ENCODE measurements around the gene DNAH8. TPM values are rescaled to one million over a fixed set of nuclear protein-coding genes. Genes with fewer than 3 reads are reported as not detected.

The DNAH8 gene
- total and polyA plus RNA-seq, 3 donors from 2014 or later: 17.2 to 23.7 (median 19.0) TPM

DNA sequence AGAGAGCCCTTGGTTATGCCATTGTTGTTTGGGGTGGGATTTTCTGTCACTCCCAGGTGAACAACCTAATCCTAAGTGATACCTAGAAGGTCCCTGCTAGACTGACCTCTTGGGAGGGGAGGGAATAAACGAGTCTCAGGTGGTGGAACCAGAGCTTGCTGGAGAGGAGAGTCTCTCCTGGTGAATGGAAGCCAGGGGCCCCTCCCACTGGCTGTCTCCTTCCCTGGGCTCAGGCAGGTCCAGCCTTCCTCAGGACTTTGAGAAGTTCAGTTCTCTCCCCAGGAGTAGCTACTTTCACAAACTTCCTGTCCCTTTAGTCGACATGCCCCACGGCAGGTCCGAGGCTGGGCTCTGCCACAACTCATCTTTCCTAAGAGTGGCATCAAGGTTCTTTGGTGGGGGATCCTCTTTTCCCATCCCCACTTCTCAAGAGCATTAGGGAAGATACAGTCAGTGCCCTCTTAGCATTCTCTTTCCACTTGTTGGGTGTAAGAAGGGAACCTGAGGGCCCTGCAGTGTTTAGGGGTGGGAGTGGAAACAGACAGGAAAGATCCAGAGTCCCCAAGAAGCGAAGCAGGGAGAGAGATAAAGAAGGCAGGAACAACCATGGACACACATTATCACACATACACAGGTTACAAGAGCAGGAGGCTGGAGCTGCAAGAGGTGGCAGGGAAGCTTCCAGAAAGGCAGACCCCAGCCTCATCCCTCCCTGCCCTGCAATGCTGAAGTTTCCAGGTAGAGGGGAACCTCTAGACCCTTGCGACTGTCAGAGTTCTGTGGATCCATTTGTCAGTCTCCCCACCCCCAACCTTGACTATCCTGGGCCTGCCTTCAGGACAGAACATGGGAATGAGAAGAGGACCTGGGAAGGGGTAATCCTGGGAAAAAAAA is 332.6 kb downstream of the DNAH8 start:
- intact Hi-C loops (cut with DNase I; ENCODE audit: low total_unique reads): no loop called here
- no peak for DNase-seq
- TF ChIP-seq, protein P1, sequence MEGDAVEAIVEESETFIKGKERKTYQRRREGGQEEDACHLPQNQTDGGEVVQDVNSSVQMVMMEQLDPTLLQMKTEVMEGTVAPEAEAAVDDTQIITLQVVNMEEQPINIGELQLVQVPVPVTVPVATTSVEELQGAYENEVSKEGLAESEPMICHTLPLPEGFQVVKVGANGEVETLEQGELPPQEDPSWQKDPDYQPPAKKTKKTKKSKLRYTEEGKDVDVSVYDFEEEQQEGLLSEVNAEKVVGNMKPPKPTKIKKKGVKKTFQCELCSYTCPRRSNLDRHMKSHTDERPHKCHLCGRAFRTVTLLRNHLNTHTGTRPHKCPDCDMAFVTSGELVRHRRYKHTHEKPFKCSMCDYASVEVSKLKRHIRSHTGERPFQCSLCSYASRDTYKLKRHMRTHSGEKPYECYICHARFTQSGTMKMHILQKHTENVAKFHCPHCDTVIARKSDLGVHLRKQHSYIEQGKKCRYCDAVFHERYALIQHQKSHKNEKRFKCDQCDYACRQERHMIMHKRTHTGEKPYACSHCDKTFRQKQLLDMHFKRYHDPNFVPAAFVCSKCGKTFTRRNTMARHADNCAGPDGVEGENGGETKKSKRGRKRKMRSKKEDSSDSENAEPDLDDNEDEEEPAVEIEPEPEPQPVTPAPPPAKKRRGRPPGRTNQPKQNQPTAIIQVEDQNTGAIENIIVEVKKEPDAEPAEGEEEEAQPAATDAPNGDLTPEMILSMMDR (IDR thresholded peaks at IDR 0.05): no peak
- TF ChIP-seq POLR2A (IDR thresholded peaks at IDR 0.05): no peak
- no peaks in the 10 kb centered on the region for H3K9me3 ChIP-seq
- H3K4me3 ChIP-seq: no peak overlapping the region
- H3K27ac ChIP-seq: no peak overlapping the region
- 66 to 76% methylated on average over 6 of the region's 6 CpGs for WGBS, 2 donors
- H3K4me1 ChIP-seq: no peaks in the 10 kb centered on the region
- no peaks in the 10 kb centered on the region for H3K36me3 ChIP-seq (ENCODE audit: low read depth, missing control alignments)
- H3K27me3 ChIP-seq: no peaks in the 10 kb centered on the region

DNA sequence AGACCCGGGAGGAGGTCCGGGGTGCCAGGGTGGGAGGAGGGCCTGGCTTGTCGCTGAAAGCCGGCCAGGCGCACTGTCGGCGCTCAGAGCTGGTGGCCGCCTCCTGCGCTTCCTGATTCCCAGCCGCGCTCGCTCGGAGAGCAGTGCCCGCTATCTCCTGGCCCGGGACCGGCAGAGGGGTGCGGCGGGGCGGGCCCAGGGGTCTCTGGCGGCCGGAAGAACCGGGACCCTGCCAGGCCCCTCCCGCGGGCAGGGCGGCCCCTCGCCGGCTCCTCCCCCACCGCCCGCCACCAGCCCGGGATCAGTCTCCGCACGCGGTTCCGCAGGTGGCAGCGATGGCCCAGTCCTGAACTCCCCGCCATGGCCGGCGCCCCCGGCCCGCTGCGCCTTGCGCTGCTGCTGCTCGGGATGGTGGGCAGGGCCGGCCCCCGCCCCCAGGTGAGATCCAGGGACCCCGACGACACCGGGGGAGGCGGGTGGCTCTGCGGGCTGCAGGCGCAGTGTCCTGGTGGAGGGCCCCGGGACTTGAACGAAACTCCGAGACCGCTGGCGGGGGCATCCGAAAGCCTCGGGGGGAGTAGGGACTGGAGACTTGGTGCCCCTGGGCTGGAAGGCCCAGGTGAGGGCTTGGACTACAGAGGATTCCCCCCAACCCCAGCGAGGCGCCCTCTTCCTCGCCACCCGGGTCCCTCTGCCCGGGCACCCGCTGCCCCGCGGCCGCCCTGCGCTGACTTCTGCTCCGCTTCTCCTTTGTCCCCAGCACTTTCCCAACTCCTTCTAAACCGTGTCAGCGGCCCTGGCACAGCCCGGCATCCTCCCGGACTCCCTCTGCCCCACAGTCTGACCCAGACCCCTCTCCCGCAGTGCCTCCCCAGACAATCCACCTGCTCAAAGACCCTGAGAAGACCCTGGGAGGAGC is 333.6 kb downstream of the DNAH8 start, which contains the start of gene GLP1R:
Gene GLP1R, plus strand, starts transcription at position 301 of the 919 bp plus-strand sequence. Its CDS starts 60 bp downstream, at position 361.
- H3K36me3 ChIP-seq (ENCODE audit: low read depth, missing control alignments): no peaks in the 10 kb centered on the region
- TF ChIP-seq, protein P1 (IDR thresholded peaks at IDR 0.05): no peak
- TF ChIP-seq POLR2A (IDR thresholded peaks at IDR 0.05): no peak
- intact Hi-C loops (cut with DNase I; ENCODE audit: low total_unique reads): no loop called here
- no peaks in the 10 kb centered on the region for H3K27me3 ChIP-seq
- DNase-seq: no peak
- H3K4me3 ChIP-seq: peak within 1 kb of the TSS in 1 of 2 donors; percentile 51
- no peaks in the 10 kb centered on the region for H3K4me1 ChIP-seq
- WGBS, 2 donors: 5 to 10% methylated on average over 16 to 30 of the region's 74 CpGs
- no peak within 1 kb of the TSS for H3K27ac ChIP-seq
- H3K9me3 ChIP-seq: no peaks in the 10 kb centered on the region

DNA sequence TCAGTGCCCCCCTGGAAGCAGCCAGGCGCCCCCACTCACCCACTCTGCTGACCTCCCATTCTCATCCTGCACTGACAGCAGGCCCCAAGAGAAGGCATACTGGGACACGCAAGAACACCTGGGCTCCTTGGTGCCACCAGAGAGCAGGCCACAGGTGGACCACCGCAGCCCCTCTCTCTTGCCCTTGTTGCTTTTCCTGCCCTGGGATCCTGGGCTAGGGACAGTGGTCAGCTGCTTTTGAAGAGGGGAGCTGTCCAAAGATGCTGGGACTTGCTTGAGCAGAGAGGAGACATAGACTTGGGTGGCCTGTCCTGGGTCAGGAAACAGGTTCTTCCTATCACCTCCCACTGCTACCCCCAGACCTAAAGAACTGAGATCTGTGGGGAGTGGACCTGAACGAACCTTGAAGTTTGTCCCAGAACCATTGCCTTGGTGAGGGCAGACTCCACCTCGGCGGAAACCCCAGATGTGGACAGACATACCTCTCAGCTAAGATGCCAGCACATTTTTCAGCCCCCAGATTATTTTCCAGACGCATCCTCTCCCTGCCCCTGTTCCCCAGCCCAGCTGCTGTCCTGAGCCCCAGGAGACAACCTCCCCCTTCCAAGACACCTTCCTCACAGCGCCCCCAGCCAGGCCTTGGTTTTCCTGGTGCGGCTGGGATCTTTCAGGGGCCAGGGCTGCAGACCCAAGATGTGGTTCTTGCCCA is 334.6 kb downstream of the DNAH8 start:
- no peak overlapping the region for H3K4me3 ChIP-seq
- WGBS, 2 donors: 72 to 87% methylated on average over 6 to 9 of the region's 9 CpGs
- TF ChIP-seq, protein P1 (IDR thresholded peaks at IDR 0.05): no peak
- TF ChIP-seq POLR2A (IDR thresholded peaks at IDR 0.05): no peak
- intact Hi-C loops (cut with DNase I; ENCODE audit: low total_unique reads): no loop called here
- H3K4me1 ChIP-seq: no peaks in the 10 kb centered on the region
- DNase-seq: no peak
- no peak overlapping the region for H3K27ac ChIP-seq
- no peaks in the 10 kb centered on the region for H3K36me3 ChIP-seq (ENCODE audit: low read depth, missing control alignments)
- H3K27me3 ChIP-seq: no peaks in the 10 kb centered on the region
- no peaks in the 10 kb centered on the region for H3K9me3 ChIP-seq

DNA sequence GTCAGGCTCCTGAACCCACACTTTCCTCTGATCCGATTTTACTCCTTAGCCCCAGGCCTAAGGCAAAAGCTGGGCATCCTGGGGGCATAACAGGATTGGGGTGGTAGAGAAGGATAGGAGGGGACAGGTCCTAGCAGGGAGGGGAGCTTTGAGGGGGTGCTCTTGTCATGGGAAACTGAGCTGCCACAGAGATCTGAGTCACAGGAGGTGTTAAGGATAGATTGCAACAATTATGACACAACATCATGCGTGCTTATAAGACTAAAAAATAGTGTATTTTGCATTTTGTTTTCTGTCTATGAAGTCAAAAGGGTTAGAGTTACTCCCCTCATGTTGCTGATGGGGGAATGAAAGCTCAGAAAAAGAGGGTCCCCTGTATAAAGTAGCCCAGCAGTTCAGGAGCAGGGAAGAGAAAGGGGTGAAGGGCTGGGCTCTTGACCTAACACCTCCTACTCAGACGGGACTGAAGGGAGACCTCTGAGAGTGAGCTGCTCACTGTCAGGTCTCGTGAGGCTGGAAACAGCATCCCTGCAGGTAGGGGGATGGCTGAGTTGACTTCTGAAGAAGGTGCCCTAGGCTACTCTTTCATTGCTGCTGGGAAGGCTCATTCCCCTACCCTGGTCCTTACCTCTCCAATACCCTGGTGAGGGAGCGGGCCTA is 335.5 kb downstream of the DNAH8 start:
- Histone ChIP-seq H3K27me3 (no peaks in the 10 kb centered on the region), H3K4me1 (no peaks in the 10 kb centered on the region), H3K9me3 (no peaks in the 10 kb centered on the region), H3K36me3 (ENCODE audit: low read depth, missing control alignments) (no peaks in the 10 kb centered on the region), H3K27ac (no peak overlapping the region), H3K4me3 (no peak overlapping the region)
- 89 to 91% methylated on average over 5 of the region's 5 CpGs for WGBS, 2 donors
- DNase-seq: no peak
- intact Hi-C loops (cut with DNase I; ENCODE audit: low total_unique reads): no loop called here
- no peak for TF ChIP-seq POLR2A (IDR thresholded peaks at IDR 0.05)
- TF ChIP-seq, protein P1 (IDR thresholded peaks at IDR 0.05): no peak

All from testis (tissue), 3 donors.